HPDE6-E6E7 (cell line): ENCODE results near the gene MOK.
A peak's percentile ranks its signal among the peaks of the same experiment; 100 is the strongest.

Experiments
- DNase-seq: peaks from one replicate; pipeline ENCODE4 v3.0.0; 2011; ENCODE audit warnings: missing footprints; ENCODE audit errors: extremely low spot score

MOK gene

GRCh38 chr14:102225386-102225785, 79.6 kb downstream of the MOK start:
- DNase-seq, result no peak

DNA sequence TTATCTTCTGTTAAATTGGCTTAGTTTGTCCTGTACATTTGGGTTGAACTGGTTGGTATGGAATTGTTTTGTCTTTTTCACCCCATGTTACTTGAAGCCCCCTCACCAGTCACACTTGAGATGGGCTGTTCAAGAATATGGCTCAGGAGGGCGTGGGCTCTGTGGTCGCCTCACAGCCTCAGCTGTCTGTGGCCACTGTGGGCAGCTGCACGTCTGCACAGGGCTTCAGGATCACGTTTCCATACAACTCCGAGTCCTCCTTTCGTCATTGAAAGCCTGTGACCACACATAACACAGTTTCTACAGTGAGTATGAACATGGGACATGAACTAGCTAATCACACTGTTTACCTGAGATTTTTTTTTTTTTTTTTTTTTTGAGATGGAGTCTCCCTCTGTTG, 81.3 kb downstream of the MOK start:
- DNase-seq, result no peak

GRCh38 chr14:102222751-102223150, 82.2 kb downstream of the MOK start:
- DNase-seq, result no peak

GRCh38 chr14:102222009-102222575, 82.9 kb downstream of the MOK start:
- no peak for DNase-seq

GRCh38 chr14:102221026-102221425, 83.9 kb downstream of the MOK start:
- peak; percentile 42 for DNase-seq

DNA sequence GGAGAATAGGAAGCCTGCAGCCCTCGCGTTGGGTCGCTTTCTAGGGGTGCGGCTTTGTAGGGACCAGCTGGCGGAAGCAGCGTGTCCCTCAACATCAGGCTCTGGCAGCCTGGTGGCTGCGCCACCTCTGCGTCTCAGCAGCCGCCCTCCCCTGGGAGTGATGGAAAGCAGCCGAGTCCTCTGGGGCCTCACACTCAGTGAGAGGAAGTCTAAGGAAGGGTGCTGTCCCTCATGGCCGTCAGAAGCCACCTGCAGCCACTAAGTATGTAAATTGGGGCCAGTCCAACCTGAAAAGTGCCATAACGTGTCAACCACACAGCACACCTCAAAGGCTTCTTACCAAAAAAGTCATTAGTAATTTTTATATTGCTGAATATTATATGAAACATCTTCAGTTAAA, 84.9 kb downstream of the MOK start:
- no peak for DNase-seq

- no peak for DNase-seq
These were observed 85.6 kb downstream of the MOK start for GRCh38 chr14:102219316-102219715.

GRCh38 chr14:102218688-102219087, 86.3 kb downstream of the MOK start:
- no peak for DNase-seq

DNA sequence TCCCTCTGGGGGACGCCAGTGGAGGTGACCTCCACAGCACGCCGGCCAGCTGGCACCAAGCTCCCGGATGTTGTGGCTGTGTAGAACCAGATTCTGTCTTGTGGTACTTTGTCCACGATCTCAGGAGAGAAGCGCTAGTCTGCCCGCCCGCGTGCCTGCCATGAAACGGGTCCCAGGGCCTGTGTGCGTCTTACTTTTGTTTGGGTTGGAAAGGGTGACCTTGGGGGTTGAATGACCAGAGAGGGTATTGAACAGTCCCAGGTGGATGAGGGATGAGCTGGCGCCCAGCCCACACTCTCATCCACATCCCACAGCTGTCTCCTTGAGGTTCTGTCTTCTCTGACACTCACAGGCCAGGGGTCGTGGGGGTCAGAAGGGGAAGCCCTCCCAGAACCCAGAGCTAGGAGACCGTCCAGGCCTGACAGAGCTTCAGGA, 87.0 kb downstream of the MOK start:
- no peak for DNase-seq

DNA sequence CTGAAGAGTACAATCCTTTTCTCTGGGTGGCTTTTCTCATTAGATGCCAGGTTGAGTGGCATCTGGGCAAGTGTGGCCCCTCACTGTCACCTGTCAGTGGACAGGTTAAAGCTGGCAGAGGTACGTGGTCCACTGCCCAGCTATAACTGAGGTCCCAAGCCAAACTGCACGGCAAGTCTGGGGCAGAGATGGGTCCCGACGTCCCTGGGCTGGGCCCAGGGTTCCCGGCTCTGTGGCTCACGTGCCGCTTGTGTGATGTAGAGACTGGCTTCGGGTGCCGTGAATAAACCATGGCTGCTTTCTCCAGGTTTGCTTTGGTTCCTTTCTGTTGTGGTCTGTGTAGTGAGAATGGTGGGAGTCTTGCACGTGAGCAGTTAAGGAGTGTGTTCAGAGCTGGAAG, 87.6 kb downstream of the MOK start:
- no peak for DNase-seq

DNA sequence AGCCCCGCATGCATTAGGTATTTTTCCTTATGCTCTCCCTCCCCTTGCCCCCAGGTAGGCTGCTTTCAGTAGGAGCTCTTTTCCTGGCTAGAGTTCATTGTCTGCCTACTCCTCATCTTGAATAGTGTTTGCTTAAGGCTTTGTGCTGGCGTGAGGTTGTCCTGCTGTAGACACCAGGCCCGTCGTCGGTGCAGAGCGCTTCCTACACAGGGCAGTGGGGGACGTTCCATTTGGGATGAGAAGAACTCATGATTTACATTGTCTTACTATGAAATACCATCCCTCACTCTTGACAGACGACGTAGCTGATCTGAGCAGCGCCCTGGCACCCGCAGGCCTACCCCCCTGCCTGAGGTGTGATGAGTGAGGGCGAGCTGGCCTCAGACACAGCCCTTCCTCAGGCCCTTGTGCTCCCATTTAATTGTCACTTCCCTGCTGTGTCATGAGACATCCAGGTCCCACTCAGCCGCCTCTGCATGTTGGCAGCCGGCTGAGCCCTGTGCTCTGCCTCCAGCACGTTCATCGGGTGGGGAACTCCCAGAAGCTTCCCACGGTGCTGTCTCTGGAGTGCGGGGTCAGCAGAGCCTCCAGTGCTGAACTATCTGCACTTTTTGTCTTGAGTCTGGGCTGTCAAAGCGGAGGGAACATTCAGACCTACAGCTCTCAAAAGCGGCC, 89.3 kb downstream of the MOK start:
- DNase-seq, result no peak

DNA sequence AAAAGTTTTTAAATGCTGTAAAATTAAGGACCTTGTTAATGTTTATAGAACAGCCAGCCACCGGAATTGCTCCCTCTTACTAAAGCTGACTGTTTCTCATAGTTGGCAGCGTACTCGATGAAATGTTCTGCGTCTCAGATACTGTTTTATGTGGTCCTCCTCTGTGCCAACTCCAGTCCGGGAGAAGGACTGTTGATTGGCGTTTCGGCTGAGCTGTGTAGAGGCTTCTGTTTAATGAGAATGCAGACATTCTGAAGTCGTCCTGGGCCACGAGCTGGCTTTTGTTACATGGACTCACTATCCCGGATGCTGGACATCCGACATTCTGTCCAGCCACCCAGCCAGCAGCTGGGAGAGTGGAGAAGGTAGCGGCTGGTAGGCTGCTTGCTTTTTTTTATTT, 89.9 kb downstream of the MOK start:
- no peak for DNase-seq

- DNase-seq, result no peak
These were observed 90.8 kb downstream of the MOK start for GRCh38 chr14:102213984-102214658.

DNA sequence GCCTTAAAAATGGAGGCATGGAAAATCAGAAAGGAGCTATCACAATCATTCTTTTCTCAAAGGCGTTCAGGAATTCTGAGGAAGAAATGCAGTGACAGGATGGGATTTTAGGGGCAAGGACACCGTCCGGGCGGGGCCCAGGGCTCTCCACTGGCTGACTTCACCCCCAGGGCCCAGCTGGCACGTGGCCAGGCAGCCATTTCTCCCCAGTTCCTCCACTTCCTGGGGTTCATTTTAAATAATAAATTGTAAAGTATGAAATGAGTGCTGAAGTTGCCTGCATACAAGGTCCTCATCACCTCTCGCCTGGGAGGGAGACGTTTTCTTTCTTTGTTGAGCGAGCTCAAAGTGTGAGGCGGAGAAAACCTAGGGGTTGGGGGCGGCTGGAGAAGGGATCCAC, 91.5 kb downstream of the MOK start:
- no peak for DNase-seq

DNA sequence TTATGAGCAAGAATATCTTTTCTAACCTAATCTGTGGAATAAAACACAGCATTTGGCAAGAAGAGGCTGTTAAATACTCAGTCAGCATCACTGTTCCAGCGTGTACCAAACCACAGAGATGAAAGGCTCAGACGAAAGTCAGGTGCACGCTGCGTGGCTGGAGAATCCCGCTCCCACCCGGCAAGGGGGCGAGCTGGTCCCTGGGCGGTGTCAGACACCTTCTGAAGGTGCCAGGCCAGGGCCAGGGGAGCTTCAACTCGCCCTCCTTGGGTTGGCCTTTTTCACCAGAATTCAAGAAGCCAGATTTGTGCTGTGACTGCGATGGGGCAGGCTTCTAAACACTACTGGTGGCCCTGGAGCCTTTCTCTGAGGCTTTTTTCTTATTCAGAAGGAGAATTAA, 92.1 kb downstream of the MOK start:
- DNase-seq, result no peak

GRCh38 chr14:102212356-102212755, 92.6 kb downstream of the MOK start:
- no peak for DNase-seq

DNA sequence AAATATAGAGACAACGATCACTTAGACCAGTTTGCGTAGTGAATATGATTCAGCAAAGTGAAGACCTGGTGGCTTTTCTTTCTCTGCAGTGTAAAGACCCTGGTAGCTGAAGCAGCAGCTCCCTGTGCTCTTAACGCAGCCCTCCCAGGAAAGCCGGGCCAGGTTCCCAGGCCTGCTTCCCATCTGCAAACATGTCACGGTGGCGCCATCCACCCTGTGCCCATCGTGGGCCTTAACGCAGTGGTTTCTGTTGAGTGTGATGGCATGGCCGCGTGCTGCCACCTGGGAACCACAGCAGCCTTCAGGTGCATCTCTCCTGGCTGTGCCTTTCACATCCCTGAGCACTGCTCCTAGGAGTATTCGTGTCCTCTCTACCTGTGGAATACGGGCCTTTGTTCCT, 93.7 kb downstream of the MOK start:
- no peak for DNase-seq

GRCh38 chr14:102210421-102211042, 94.4 kb downstream of the MOK start:
- DNase-seq, result no peak

DNA sequence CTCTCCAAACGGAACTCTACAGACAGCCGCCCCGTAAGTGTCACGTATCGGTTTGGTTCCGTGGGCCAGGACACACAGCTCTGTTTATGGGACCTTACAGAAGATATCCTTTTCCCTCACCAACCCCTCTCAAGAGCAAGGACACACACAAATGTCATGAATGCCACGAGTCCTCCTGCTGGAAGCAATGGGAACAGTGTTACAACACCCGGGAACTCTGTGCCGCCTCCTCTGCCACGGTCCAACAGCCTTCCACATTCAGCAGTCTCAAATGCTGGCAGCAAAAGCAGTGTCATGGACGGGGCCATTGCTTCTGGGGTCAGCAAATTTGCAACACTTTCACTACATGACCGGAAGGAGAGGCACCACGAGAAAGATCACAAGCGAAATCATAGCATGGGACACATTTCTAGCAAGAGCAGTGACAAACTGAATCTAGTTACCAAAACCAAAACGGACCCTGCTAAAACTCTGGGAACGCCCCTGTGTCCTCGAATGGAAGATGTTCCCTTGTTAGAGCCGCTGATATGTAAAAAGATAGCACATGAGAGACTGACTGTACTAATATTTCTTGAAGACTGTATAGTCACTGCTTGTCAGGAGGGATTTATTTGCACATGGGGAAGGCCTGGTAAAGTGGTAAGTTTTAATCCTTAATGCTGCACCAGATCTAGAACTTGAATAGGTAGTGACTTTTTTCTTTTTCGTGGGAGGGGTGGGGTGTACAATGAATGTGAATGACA, 95.6 kb downstream of the MOK start:
- DNase-seq, result no peak

DNA sequence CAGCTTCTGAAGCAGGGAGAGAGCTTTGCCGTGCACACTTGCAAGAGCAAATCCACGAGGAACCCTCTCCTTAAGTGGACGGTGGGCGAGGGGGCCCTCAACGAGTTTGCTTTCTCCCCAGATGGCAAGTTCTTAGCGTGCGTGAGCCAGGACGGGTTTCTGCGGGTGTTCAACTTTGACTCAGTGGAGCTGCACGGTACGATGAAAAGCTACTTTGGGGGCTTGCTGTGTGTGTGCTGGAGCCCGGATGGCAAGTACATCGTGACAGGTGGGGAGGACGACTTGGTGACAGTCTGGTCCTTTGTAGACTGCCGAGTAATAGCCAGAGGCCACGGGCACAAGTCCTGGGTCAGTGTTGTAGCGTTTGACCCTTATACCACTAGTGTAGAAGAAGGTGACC, 96.2 kb downstream of the MOK start:
- DNase-seq, result no peak

- no peak for DNase-seq
These were observed 97.1 kb downstream of the MOK start for GRCh38 chr14:102207831-102208365.

DNA sequence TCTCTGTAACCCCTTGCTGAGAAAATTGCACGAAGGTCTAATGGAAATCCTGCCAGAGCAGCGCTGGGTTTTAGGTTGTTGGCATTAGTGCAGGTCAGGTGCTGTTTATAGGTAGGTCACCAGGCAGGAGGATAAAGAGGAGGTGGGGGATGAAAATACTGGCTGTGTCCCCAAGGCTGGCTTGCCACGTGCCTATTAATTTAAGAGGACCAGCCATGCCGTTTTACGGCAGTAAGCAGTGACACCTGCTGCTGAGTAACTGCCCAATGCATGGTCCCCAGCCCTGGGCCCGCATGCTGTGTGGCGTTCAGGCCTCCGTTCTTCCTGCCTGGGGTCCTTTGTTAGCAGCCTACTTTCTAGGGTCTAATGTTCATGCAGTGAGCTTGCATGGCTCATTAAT, 98.0 kb downstream of the MOK start:
- DNase-seq, result no peak
